Measurements from ENCODE around the gene ALG12. TPM values are rescaled to one million over a fixed set of nuclear protein-coding genes. Genes with fewer than 3 reads are reported as not detected.
A peak's percentile ranks its signal among the peaks of the same experiment; 100 is the strongest.

ALG12 gene
- total RNA-seq, 1 experiment from 2014 or later, result 18.2 TPM

GRCh38 chr22:49916831-49917230 lies 1.4 kb downstream of the ALG12 start:
- H3K9me3 Mint-ChIP-seq (ENCODE audit: unreplicated experiment), result no peaks in the 10 kb centered on the region
- TF ChIP-seq CTCF (IDR thresholded peaks at IDR 0.05; ENCODE audit: unreplicated experiment), result no peak
- intact Hi-C loops (cut with micrococcal nuclease), result loop anchor here (10.0 kb wide), 1 partner anchor 62 kb away; the partner anchor contains the start of gene ZBED4
- peak overlapping the region; percentile 74 for H3K4me3 Mint-ChIP-seq (ENCODE audit: unreplicated experiment)
- ChIA-PET CTCF (interaction anchor here (0.6 kb wide), 1 partner anchor 17 kb away, joined by 3 read pairs; no protein-coding TSS in a partner anchor), POLR2A (interaction anchor here (0.6 to 2.6 kb wide), 3 partner anchors 44 to 62 kb away, joined by 3 to 8 read pairs (median 4); partner anchors contain the start of gene PIM3)
- H3K36me3 Mint-ChIP-seq (ENCODE audit: insufficient read depth, unreplicated experiment), result peaks cover 18% of the 10 kb centered on the region
- no peaks in the 10 kb centered on the region for H3K4me1 Mint-ChIP-seq (ENCODE audit: insufficient read depth, unreplicated experiment)
- no TSS peak for BruUV-seq (replicated peaks)
- no peak overlapping the region for H3K27ac Mint-ChIP-seq (ENCODE audit: low read depth, unreplicated experiment)
- H3K27me3 Mint-ChIP-seq (ENCODE audit: insufficient read depth, unreplicated experiment), result no peaks in the 10 kb centered on the region
- no peak for DNase-seq (ENCODE audit: unreplicated experiment)

DNA sequence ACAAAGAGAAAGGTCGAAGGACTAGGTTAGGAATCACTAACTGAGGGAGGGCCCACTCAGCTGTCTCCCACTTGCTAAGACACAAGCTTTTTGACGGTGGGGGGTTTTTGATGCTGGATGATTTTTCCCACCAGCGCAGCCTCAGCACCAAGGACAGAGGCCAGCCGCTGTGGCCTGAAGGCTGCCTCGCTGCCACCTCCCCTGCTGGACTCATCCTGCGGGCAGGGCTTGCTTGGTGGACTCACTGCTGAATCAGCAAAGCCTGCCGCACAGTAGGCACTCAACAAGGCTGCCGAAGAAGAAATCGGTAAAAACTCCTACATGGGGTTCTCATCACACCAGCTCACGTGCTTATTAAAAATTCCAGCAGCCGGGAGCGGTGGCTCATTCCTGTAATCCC lies 2.6 kb downstream of the ALG12 start:
- no peak for DNase-seq (ENCODE audit: unreplicated experiment)
- Mint-ChIP-seq H3K27me3 (ENCODE audit: insufficient read depth, unreplicated experiment) (no peaks in the 10 kb centered on the region), H3K4me3 (ENCODE audit: unreplicated experiment) (no peak overlapping the region), H3K9me3 (ENCODE audit: unreplicated experiment) (no peaks in the 10 kb centered on the region), H3K36me3 (ENCODE audit: insufficient read depth, unreplicated experiment) (peaks cover 27% of the 10 kb centered on the region), H3K27ac (ENCODE audit: low read depth, unreplicated experiment) (no peak overlapping the region), H3K4me1 (ENCODE audit: insufficient read depth, unreplicated experiment) (no peaks in the 10 kb centered on the region)
- BruUV-seq (replicated peaks), result no TSS peak
- CTCF ChIA-PET, result interaction anchor here (1.4 to 2.2 kb wide), 2 partner anchors 61 to 114 kb away, joined by 3 to 7 read pairs; no protein-coding TSS in a partner anchor
- no peak for TF ChIP-seq CTCF (IDR thresholded peaks at IDR 0.05; ENCODE audit: unreplicated experiment)
- intact Hi-C loops (cut with micrococcal nuclease), result loop anchor here (10.0 kb wide), 1 partner anchor 61 kb away; the partner anchor contains the start of gene ZBED4
- POLR2A ChIA-PET, result no interaction called here

DNA sequence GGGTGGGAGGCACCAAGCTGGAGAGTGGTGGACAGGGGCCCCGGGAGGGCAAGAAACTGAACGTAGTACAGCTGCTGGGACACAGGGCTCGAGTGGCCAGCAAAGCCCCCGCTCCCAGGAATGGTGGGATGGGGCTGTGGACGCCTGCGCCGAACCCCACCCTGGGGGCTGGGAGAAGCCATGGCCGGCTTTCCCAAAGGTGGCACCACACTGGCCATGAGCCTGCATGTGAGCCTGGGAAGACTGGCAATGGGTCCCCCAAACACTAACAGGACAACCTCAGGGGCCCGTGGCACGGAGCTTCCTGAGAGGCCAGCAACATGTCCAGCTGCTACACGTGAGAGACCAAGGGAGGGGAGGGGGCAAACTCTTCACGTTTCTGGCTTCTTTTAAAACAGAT lies 4.0 kb downstream of the ALG12 start:
- POLR2A ChIA-PET, result interaction anchor here (1.1 kb wide), 1 partner anchor 11 kb away, joined by 3 read pairs; no protein-coding TSS in a partner anchor
- TF ChIP-seq CTCF (IDR thresholded peaks at IDR 0.05; ENCODE audit: unreplicated experiment), result no peak
- Mint-ChIP-seq H3K4me3 (ENCODE audit: unreplicated experiment) (no peak overlapping the region), H3K27ac (ENCODE audit: low read depth, unreplicated experiment) (no peak overlapping the region), H3K9me3 (ENCODE audit: unreplicated experiment) (no peaks in the 10 kb centered on the region), H3K36me3 (ENCODE audit: insufficient read depth, unreplicated experiment) (peaks cover 34% of the 10 kb centered on the region), H3K27me3 (ENCODE audit: insufficient read depth, unreplicated experiment) (no peaks in the 10 kb centered on the region), H3K4me1 (ENCODE audit: insufficient read depth, unreplicated experiment) (no peaks in the 10 kb centered on the region)
- CTCF ChIA-PET, result interaction anchor here (0.6 to 2.2 kb wide), 2 partner anchors 46 to 116 kb away, joined by 3 to 7 read pairs; no protein-coding TSS in a partner anchor
- no peak for DNase-seq (ENCODE audit: unreplicated experiment)
- no TSS peak for BruUV-seq (replicated peaks)
- intact Hi-C loops (cut with micrococcal nuclease), result loop anchor here (10.0 kb wide), 1 partner anchor 59 kb away; the partner anchor contains the start of gene ZBED4

DNA sequence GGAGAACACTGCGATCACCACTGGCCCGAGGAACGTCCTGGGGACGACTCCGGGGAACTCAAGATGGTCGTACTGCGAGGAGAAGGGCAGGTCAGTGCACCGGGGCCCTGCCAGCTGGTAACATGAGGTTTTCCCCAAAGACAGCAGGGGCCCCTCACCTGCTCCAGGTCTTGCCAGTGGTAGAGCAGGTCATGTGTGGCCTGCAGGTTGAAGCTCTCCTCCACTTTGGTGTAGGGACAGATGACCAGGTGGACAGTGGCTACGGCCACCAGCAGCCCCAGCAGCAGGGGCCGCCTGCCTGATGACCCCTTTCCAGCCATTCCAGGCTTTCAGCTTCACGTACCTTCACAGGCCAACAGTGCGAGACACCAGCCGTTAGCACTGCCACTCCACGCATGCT lies 4.8 kb downstream of the ALG12 start:
- intact Hi-C loops (cut with micrococcal nuclease), result loop anchor here (10.0 kb wide), 1 partner anchor 59 kb away; the partner anchor contains the start of gene ZBED4
- no peaks in the 10 kb centered on the region for H3K27me3 Mint-ChIP-seq (ENCODE audit: insufficient read depth, unreplicated experiment)
- DNase-seq (ENCODE audit: unreplicated experiment), result no peak
- H3K4me1 Mint-ChIP-seq (ENCODE audit: insufficient read depth, unreplicated experiment), result no peaks in the 10 kb centered on the region
- no peak for TF ChIP-seq CTCF (IDR thresholded peaks at IDR 0.05; ENCODE audit: unreplicated experiment)
- peaks cover 40% of the 10 kb centered on the region for H3K36me3 Mint-ChIP-seq (ENCODE audit: insufficient read depth, unreplicated experiment)
- BruUV-seq (replicated peaks), result no TSS peak
- ChIA-PET POLR2A (interaction anchor here (0.6 to 1.1 kb wide), 2 partner anchors 10 to 146 kb away, joined by 3 to 4 read pairs; no protein-coding TSS in a partner anchor), CTCF (interaction anchor here (0.6 to 2.2 kb wide), 3 partner anchors 45 to 190 kb away, joined by 3 to 7 read pairs (median 3); no protein-coding TSS in a partner anchor)
- H3K27ac Mint-ChIP-seq (ENCODE audit: low read depth, unreplicated experiment), result no peak overlapping the region
- no peak overlapping the region for H3K4me3 Mint-ChIP-seq (ENCODE audit: unreplicated experiment)
- no peaks in the 10 kb centered on the region for H3K9me3 Mint-ChIP-seq (ENCODE audit: unreplicated experiment)

Measured in MCF 10A (cell line).